SK-N-SH treated with all-trans-retinoic acid at 6 μM for 48 hours (cell line): ENCODE data around the gene GJA4.

Source experiments
- ISL1 ChIP-seq: fragments of 250-450 bp; sonication (Bioruptor Pico); IDR thresholded peaks from 2 replicates; pipeline ENCODE4 v2.1.2; 2022; ENCODE audit warnings: mild to moderate bottlenecking, moderate library complexity
- SNAI2 ChIP-seq: fragments of 250-450 bp; sonication (Bioruptor Pico); IDR thresholded peaks from 2 replicates; pipeline ENCODE4 v1.5.0; 2020; ENCODE audit warnings: mild to moderate bottlenecking, moderate library complexity
- ZC3H10 ChIP-seq: fragments of 250-450 bp; sonication (Bioruptor Pico); IDR thresholded peaks from 2 replicates; pipeline ENCODE4 v1.5.1; 2021; ENCODE audit warnings: mild to moderate bottlenecking, moderate library complexity
- ZFP3 ChIP-seq: fragments of 250-450 bp; sonication (Bioruptor Pico); IDR thresholded peaks from 2 replicates; pipeline ENCODE4 v1.5.0; 2020; ENCODE audit warnings: mild to moderate bottlenecking, moderate library complexity
- ZFP30 ChIP-seq: fragments of 450-650 bp; formaldehyde crosslinking; IDR thresholded peaks from 2 replicates; pipeline ENCODE4 v1.5.0; 2022; ENCODE audit warnings: mild to moderate bottlenecking, moderate library complexity
- TF ChIP-seq, protein P1 (sequence below): fragments of 250-450 bp; sonication (Bioruptor Pico); IDR thresholded peaks from 2 replicates; pipeline ENCODE4 v1.8.0; 2020; ENCODE audit warnings: mild to moderate bottlenecking, moderate library complexity, borderline replicate concordance

DNA sequence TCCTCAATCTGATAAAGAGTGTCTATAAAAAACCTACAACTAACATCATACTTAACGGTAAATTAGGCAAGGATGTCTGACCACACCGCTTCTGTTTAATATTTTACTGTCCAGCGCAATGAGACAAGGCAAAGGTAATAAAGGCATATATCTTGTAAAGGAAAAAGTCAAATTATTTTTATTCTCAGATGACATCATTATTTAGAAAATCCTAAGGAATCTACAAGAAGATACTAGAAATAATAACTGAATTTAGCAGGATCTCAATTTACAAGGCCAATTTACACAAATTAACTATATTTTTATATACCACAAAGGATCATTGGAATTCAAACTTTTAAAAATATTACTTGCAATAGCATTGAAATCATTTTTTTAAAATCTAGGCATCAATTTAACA lies 29.4 kb downstream of the GJA4 start:
- TF ChIP-seq ISL1 (no peak), ZC3H10 (CRISPR knock-in tag) (no peak), SNAI2 (CRISPR knock-in tag) (no peak), ZFP3 (CRISPR knock-in tag) (no peak), ZFP30 (CRISPR knock-in tag) (no peak)
- TF ChIP-seq, protein P1, sequence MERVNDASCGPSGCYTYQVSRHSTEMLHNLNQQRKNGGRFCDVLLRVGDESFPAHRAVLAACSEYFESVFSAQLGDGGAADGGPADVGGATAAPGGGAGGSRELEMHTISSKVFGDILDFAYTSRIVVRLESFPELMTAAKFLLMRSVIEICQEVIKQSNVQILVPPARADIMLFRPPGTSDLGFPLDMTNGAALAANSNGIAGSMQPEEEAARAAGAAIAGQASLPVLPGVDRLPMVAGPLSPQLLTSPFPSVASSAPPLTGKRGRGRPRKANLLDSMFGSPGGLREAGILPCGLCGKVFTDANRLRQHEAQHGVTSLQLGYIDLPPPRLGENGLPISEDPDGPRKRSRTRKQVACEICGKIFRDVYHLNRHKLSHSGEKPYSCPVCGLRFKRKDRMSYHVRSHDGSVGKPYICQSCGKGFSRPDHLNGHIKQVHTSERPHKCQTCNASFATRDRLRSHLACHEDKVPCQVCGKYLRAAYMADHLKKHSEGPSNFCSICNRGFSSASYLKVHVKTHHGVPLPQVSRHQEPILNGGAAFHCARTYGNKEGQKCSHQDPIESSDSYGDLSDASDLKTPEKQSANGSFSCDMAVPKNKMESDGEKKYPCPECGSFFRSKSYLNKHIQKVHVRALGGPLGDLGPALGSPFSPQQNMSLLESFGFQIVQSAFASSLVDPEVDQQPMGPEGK (CRISPR knock-in tag) = no peak
